Fibroblast of skin of scalp (primary cell): ENCODE results near the gene ATP5IF1. TPM values are rescaled to one million over a fixed set of nuclear protein-coding genes. Genes with fewer than 3 reads are reported as not detected.

Experiments
- DNase-seq: peaks from one replicate; pipeline ENCODE4 v3.0.0-alpha.2; 2013
- polyA plus RNA-seq, 2 experiments: library from polyadenylated mRNA; unstranded; fragments of 120-200 nt; gene quantifications; one replicate each; pipeline ENCODE4 v1.2.1, GENCODE V29; 2013; ENCODE audit not compliant: insufficient read length in 2 of 2

ATP5IF1 gene
- 126 TPM for polyA plus RNA-seq (2013, experiment 1 of 2; ENCODE audit: insufficient read length)
- 111 TPM for polyA plus RNA-seq (2013, experiment 2 of 2; ENCODE audit: insufficient read length)

- DNase-seq = peak; percentile 98
Measured at GRCh38 chr1:28235755-28236655, at the start of gene ATP5IF1. Gene ATP5IF1 (plus strand): TSS chr1:28236124. CDS start chr1:28236184, 60 bp downstream.

DNA sequence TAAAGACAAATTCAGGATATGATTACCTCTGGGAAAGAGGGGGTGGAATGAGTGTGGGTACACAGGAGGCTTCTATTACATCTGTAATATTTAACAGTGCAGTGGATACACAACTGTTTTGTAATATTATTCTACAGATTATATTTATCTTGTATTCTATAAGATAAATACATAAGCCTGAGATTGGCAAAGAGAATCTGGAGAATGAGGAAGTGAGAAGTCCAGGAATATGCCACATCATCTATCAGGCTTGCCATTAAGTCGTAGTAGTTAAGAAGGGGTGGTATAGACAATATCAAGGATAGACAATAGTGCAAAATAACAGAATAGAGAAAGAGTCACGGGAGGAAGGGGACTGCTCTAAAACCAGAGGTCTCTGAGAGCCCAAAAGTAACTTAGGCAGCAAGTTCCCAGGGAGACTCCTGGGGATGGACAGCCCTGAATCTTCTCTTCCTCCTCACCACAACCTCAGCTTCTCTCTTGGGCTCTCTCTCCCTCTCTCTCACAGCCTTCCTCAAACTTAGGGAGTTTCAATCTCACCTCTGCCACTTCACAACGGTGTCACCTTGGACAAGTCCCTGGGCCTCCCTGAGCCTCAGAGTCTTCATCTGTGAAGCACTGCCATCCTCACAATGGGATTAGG lies 45.5 kb upstream of the ATP5IF1 start:
- peak; percentile 51 for DNase-seq

- DNase-seq = peak; percentile 46
Measured at GRCh38 chr1:28190996-28191645, 44.8 kb upstream of the ATP5IF1 start.

DNA sequence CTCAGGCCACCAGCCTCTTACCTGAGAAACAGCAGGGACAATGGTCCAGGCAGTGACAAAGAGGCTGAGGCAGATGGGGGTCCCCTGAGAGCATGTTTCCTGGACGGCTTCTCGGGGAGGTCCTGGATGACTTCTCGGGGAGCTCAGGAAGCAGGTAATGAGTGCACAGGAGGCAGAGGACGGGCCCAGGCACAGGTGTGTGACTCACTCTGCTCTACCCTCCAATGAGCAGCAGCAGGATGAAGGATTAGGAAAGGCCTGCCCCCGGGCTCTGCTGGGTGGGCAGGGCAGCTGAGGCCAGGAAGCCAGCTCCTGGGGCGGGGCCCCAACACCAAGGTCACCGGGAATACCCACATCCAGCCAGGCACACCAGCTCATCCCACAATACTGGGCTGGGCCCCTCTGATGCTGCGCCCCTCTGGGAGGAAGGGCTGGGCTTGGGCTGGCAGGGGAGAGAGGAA lies 42.2 kb upstream of the ATP5IF1 start:
- DNase-seq = no peak

DNA sequence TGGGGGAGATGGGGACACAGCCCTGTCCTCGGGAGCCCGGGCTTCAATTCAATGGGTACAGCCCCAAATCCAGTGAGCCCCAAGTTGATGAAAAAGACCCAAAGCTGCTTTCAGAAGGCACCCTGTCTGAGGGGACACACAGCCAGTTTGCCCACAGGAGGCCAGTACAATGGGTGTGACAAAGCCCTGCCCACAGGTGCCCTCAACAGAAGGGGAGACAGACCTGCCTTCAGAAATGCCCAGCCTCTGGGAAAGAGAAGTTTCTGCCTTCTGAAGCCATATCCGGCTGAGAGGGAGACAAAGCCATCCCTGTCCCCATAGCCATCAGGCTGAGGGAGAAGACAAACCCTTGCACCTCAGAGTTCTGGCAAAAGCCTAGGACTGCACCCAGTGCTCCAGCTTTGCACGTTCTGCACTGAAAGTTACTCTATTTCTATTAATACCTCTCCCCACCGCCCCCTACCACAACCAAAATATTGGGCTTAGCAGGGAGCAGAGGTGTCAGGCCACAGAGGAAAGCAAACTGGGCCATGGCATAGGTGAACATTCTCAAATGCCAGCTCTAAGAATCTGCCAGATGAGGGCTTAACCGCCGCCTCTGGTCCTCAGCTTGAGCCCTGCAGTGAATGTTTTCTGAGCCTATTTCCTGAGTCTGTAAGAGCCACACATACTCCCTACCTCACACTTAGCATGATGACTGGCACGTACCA lies 41.4 kb upstream of the ATP5IF1 start:
- DNase-seq = no peak

DNA sequence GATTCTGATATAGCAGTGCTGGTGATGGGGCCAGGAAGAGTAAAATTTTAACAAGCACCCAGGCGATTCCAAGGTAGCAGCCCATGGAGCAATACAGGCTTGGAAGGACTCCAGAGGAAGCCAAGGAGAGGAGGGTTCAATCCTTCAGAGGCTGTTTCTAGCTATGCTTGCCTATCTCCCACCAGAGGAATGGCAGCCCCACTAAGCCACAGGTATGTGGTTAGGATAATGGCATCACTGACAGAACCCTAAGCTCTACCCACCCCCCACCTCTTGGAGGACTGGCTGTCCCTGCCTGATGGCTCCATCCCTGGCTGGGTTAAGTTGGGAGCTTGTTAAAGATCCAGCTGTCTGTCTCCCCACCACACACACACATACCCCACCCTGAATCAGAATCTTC lies 40.1 kb upstream of the ATP5IF1 start:
- DNase-seq = no peak

DNA sequence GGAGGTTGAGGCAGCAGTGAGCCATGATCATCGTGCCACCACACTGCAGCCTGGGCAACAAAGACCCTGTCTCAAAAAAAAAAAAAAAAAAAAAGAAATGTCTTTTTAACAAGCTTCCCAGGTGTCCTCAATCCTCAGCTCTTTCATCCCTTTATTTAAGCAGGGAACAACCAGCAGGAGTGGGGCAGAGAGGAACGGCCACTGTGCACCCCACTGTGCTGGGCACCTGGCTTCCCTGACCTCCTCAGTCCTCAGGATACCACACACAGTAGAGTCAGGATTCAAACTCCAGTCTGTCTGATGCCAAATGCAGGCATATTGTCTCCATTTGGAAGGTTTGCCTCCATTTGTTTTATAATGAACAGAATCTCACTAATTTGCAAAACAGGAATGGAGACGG lies 39.6 kb upstream of the ATP5IF1 start:
- no peak for DNase-seq

GRCh38 chr1:28197682-28198415 lies 38.1 kb upstream of the ATP5IF1 start:
- no peak for DNase-seq

- DNase-seq = no peak
Measured at GRCh38 chr1:28199328-28200233, 36.3 kb upstream of the ATP5IF1 start.

DNA sequence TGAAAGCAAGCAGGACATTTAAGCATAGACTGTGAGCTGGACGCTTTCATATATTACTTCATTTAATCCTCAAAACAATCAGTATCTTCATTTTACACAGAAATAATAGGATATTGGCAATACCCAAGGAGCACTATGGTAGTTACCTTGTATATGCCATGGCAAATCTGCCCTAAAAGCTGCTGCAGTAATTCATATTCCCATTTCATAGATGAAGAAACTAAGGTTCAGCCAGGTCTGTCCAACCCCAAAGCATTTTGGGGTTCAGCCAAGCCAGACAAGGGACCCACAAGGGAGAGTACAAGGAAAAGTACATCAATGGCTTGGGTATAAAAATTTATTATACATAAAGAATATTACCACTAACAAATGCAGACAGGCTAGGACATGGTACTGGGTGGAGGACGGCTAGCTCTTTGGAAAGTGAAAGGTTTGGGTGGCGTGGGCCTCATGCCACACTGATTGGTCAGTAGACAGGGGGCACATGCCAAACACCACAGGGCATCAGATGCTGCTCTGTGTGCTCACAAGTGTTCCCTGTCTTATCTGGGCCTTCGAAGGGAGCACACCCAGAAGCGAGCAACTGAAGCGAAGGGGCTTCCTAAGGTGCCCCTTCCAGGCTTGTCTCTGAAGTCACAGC lies 35.6 kb upstream of the ATP5IF1 start:
- DNase-seq = no peak

GRCh38 chr1:28205243-28205642 lies 30.7 kb upstream of the ATP5IF1 start:
- no peak for DNase-seq

GRCh38 chr1:28208818-28209441 lies 27.0 kb upstream of the ATP5IF1 start:
- peak; percentile 60 for DNase-seq

DNA sequence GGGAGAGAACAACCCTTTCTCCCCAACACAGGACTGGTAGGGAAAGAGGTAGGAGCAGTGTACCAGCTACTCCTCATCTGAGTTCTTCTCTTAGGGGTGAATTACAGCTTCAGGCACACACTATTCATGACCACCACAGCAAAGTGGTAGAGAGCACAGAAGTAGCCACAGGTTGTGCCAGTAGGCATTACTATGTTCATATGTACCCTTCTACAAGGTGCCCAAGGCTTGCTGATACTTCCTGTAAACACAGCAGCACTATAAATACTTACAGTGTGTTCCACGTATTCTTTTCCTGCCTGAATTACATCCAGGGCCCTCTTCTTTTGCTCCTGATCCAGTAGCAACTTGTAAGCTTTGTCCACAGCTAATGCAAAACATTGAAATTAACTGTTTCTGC lies 26.2 kb upstream of the ATP5IF1 start:
- no peak for DNase-seq

DNA sequence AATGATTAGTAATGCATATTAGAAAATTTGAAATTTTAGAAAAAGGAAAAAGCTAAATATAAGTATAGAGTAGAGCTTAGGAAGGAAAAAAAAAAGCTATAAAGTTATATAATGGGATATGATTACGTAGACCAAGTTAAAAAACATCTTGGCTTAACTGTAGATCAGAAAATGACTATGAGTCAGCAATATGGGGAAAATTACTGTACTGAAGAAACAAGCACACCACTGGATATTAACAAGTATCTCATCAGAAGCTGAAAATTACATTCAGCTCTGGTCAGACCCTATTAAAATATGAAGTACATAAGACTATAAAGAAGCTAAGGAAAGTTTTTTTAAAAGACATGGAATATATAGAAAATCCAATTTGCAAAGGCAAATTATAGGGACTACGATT lies 22.6 kb upstream of the ATP5IF1 start:
- DNase-seq = no peak

GRCh38 chr1:28229089-28229488 lies 6.8 kb upstream of the ATP5IF1 start:
- DNase-seq = no peak

DNA sequence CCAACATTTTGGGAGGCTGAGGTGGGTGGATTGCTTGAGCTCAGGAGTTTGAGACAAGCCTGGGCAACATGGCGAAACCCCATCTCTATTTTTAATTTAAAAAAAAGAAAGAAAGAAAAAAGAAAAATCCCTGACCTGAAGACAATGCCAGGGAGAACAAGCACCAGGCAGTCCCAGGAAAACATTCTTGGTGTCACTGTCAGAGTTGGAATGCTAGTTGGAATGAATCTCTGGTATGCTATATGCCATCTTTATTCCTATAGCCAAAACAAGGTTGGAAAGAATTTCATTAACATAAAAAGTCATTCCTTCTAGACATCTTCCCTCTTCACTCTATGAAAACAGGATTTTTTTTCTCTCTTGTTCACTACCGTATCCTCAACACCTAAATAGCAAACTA lies 5.9 kb upstream of the ATP5IF1 start:
- peak; percentile 40 for DNase-seq

DNA sequence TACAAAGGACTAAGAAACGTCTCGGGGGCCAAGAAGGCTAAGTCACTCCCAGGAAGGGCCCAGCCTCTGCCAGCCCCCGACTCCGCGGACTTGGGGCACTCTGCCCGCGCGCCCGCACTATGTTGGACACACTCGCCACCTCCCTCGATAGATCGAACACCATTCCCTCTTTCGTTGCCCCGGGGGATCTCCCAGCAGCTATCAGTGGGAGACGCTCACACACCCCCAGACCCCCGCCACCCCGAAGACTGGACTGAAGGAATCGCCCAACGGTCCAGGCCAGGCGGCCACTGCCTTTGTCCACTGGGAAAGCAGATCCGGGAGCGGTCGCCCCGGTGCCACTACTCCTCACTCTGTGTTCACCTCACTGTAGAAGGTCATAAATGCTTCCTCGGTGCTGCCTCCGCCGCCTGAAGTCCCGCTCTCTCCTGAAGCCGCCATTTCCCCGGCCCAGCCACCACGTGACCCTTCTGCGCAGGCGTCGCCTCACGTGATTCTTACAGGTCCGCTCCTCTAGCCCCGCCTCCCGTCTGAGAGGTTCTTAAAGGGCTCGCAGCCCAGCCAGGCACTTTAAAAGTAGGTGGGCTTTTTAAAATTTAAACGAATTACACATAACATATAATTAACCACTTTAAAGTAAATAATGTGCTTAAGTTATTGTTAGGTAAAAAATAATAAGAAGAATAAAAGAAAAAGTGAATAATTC lies 3.2 kb upstream of the ATP5IF1 start, which contains the start of gene DNAJC8:
Gene DNAJC8 (minus strand): TSS at position 472 of the 706 bp plus-strand sequence. CDS start 31 bp downstream, at position 441.
- DNase-seq = peak; percentile 89

DNA sequence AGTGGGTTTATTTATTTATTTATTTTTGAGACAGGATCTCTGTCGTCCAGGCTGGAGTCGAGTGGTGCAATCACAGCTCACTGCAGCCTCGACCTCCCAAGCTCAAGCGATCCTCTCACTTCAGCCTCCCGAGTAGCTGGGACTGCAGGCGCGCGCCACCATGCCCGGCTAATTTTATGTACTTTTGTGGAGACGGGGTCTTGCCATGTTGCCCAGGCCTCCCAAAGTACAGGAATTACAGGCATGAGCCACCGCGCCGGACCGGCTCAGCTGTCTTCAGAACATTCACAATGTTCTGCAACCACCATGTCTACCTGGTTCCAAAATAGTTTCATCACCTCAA lies 2.7 kb upstream of the ATP5IF1 start:
- no peak for DNase-seq
